Measurements from ENCODE around the gene RAB19. TPM values are rescaled to one million over a fixed set of nuclear protein-coding genes. Genes with fewer than 3 reads are reported as not detected.

Gene RAB19, protein sequence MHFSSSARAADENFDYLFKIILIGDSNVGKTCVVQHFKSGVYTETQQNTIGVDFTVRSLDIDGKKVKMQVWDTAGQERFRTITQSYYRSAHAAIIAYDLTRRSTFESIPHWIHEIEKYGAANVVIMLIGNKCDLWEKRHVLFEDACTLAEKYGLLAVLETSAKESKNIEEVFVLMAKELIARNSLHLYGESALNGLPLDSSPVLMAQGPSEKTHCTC
- total RNA-seq = 1.4 TPM in 1 of 2 replicates, not detected in the other

DNA sequence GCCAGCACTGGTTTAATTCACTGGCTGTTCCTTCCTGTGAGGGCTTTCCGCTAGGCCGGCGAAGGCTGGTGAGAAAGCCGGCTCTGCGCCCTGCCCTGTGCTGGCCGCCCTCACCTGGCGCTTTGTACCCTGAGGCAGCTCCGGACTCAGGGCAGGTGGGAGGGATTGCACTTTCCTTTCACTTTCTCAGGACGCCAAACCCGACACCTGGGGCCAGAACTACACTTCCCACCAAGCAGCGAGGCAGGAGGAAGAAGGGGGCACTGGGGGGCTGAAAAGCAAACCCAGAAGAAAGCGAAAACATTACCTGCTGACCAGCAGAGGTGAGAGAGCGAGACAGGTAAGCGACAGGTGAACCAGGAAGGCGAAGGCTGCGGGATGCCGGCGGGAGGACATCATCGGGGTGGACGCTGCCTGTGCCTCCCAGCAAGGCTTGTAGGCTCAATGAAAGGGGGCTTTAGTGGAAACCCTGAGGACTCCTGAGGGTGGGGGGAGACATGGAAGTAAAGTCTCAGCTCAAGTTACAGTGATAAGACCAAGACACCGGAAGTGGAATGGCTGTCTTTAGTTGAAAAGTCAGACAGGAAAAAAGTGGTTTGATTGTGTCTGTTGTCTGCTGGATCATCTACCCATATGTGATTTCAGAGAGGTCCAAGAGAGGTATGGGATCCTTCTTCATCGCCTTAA is at the start of gene RAB19:
RAB19 (plus strand) TSS at position 181 of the 687 bp plus-strand sequence. CDS start 3,589 bp downstream, outside the sequence.

DNA sequence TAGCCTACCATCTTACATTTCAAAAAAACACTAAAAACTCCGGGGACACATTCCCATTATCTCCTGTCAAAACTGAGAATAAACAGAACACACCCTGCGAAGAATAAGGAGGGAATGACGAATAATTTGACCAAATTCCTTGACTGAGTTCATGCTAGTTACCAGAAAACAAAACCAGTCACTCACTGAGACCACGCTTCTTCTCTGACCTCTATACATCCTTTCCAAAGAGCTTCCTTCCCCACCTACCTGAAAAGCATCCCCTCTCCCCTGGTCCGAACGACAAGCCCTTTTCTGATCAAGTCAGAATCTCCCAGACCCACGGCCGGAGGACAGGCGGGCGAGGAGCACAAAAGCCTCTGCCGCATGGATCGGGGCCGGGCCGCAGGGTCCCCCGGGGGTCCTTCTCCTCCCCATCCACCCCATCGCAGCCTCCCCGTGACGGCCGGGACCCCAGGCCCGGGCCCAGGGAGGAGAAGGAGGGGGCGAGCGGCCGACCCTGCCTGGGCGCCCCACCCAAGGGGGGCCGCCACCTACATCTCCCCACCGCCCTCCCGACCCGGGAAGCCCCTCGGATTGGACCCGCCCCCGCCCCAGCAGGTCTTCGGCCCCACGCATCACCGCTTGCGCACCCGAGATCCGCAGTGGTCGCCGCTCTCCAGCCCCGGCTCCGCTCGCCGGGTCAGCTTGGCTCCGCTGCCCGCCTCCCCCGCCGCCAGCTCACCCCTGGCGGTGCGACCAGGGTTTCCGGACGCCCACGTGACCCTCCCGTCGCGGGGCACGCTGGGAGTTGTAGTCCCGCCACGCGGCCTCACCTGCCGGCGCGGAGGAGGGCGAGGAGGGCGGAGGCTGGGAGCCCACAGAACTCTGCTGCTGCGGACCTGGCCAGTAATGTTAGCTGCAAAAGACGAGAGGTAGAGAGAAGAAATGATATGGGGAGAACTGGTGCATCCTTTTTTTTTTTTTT is 5.8 kb upstream of the RAB19 start, which contains the start of gene SLC37A3:
SLC37A3 (minus strand) TSS at position 747 of the 967 bp plus-strand sequence. CDS start 16,004 bp downstream, outside the sequence.

Other genes starting within 250 kb of the RAB19 start
- 14.1 and 24.1 TPM in 2 replicates for gene KDM7A, start 227.1 kb upstream of the RAB19 start, total RNA-seq
- gene SLC37A3, start 5.5 kb upstream of the RAB19 start, total RNA-seq = 51.8 and 75.4 TPM in 2 replicates
- gene MKRN1, start 75.4 kb downstream of the RAB19 start, total RNA-seq = 76.6 and 84.0 TPM in 2 replicates
- 0.43 and 2.2 TPM in 2 replicates for gene DENND2A, start 236.8 kb downstream of the RAB19 start, total RNA-seq

Measured in tracheal epithelial cell (primary cell).